Measurements from ENCODE around the gene KRT84. TPM values are rescaled to one million over a fixed set of nuclear protein-coding genes. Genes with fewer than 3 reads are reported as not detected.

KRT84 gene
- total RNA-seq, result not detected in 2 replicates

GRCh38 chr12:52385226-52385702, at the start of gene KRT84:
Gene KRT84, minus strand, starts transcription at chr12:52385652. Its CDS starts 67 bp downstream, at chr12:52385585.

GRCh38 chr12:52434081-52434733, 48.8 kb upstream of the KRT84 start, which contains the start of gene KRT75:
Gene KRT75, minus strand, starts transcription at chr12:52434371. Its CDS starts 67 bp downstream, at chr12:52434304.

GRCh38 chr12:52405922-52406385, 20.5 kb upstream of the KRT84 start, which contains the start of gene KRT82:
Gene KRT82, minus strand, starts transcription at chr12:52406335. Its CDS starts 58 bp downstream, at chr12:52406277.

GRCh38 chr12:52366738-52367485, 18.5 kb downstream of the KRT84 start, which contains the start of gene KRT85:
Gene KRT85, minus strand, starts transcription at chr12:52367481. Its CDS starts 76 bp downstream, at chr12:52367405.

Other genes with a start within 250 kb of the KRT84 start
- under 0.01 TPM in 2 replicates for gene KRT80, start 193.6 kb downstream of the KRT84 start, total RNA-seq
- 9.5 and 21.9 TPM in 2 replicates for gene KRT7, start 152.4 kb downstream of the KRT84 start, total RNA-seq
- not detected in 2 replicates for gene KRT86, start 111.0 kb downstream of the KRT84 start, total RNA-seq
- 0.22 TPM in 1 of 2 replicates, not detected in the other for gene KRT81, start 94.1 kb downstream of the KRT84 start, total RNA-seq
- gene KRT83, start 64.3 kb downstream of the KRT84 start, total RNA-seq, result not detected in 2 replicates
- gene KRT85, start 18.2 kb downstream of the KRT84 start, total RNA-seq, result not detected in 2 replicates
- gene KRT82, start 20.7 kb upstream of the KRT84 start, total RNA-seq, result not detected in 2 replicates
- not detected in 2 replicates for gene KRT75, start 48.7 kb upstream of the KRT84 start, total RNA-seq
- not detected in 2 replicates for gene KRT6B, start 66.5 kb upstream of the KRT84 start, total RNA-seq
- under 0.01 TPM in 1 of 2 replicates, not detected in the other for gene KRT6C, start 88.2 kb upstream of the KRT84 start, total RNA-seq
- 0.11 TPM in 1 of 2 replicates, not detected in the other for gene KRT6A, start 107.6 kb upstream of the KRT84 start, total RNA-seq
- 0.11 TPM in 1 of 2 replicates, not detected in the other for gene KRT5, start 134.7 kb upstream of the KRT84 start, total RNA-seq
- not detected in 2 replicates for gene KRT71, start 167.5 kb upstream of the KRT84 start, total RNA-seq
- not detected in 2 replicates for gene KRT74, start 188.2 kb upstream of the KRT84 start, total RNA-seq
- not detected in 2 replicates for gene KRT72, start 215.8 kb upstream of the KRT84 start, total RNA-seq
- not detected in 2 replicates for gene KRT73, start 232.9 kb upstream of the KRT84 start, total RNA-seq